GM12878 (cell line): ENCODE measurements around the gene RPLP2. TPM values are rescaled to one million over a fixed set of nuclear protein-coding genes. Genes with fewer than 3 reads are reported as not detected.

Experiments
- BHLHE40 ChIP-seq, 2 experiments: fragments of 450-650 bp in 1 of 2; IDR thresholded peaks; 2 replicates each; pipeline ENCODE4 v1.6.1; 2011 to 2017; ENCODE audit warnings: low read depth in 2 of 2, borderline replicate concordance in 1 of 2, improper control_type of control experiment in 1 of 2, low read length in 1 of 2, mild to moderate bottlenecking in 1 of 2
- CBFB ChIP-seq: IDR thresholded peaks from 2 replicates; pipeline ENCODE4 v1.6.1; 2016; ENCODE audit warnings: antibody characterized with exemption, low read depth
- CHD2 ChIP-seq: IDR thresholded peaks from 2 replicates; pipeline ENCODE4 v1.6.1; 2011; ENCODE audit warnings: low read depth, low read length, improper control_type of control experiment, borderline replicate concordance
- PAX8 ChIP-seq: fragments of 450-650 bp; IDR thresholded peaks from 2 replicates; pipeline ENCODE4 v1.6.1; 2017; ENCODE audit warnings: mild to moderate bottlenecking, moderate library complexity
- POLR2AphosphoS2 ChIP-seq: IDR thresholded peaks from 2 replicates; pipeline ENCODE4 v1.6.1; 2011; ENCODE audit warnings: low read depth, mild to moderate bottlenecking, low read length, improper control_type of control experiment, moderate library complexity
- RBBP5 ChIP-seq: fragments of 200-600 bp; sonication (generic); conservative IDR thresholded peaks from 2 replicates; pipeline ENCODE4 v1.6.1; 2016
- ZNF217 ChIP-seq: fragments of 450-650 bp; IDR thresholded peaks from 2 replicates; pipeline ENCODE4 v1.6.1; 2017; ENCODE audit warnings: antibody characterized with exemption, mild to moderate bottlenecking
- polyA plus RNA-seq, 11 experiments: library from polyadenylated mRNA; depleted of rRNA in 4 of 11; unstranded in 6 of 11; stranded (reverse) in 5 of 11; fragments of >200 nt; fragmentation: Nextera tagmentation in 4 of 11; fragmentation: Illumina TruSeq in 1 of 11; extraction: Ambion mirVana in 4 of 11; extraction: Trizol in 1 of 11; gene quantifications; 1 replicate in 1 of 11; 2 replicates in 10 of 11; pipeline versions ENCODE4 v1.2.1 to v1.2.3, GENCODE V29; 2011 to 2016; ENCODE audit warnings: inconsistent platforms in 2 of 11, missing spikeins in 2 of 11, low read depth in 1 of 11
- total RNA-seq, 4 experiments: library from RNA; depleted of rRNA in 3 of 4; stranded (reverse); fragments of >200 nt in 3 of 4; fragmentation: Illumina TruSeq in 1 of 4; extraction: Trizol in 1 of 4; gene quantifications; 2 replicates each; pipeline versions ENCODE4 v1.2.1 to v1.2.3, GENCODE V29; 2013 to 2021
- TF ChIP-seq, protein P1 (sequence below): fragments of 450-650 bp; IDR thresholded peaks from 2 replicates; pipeline ENCODE4 v1.6.1; 2017; ENCODE audit warnings: mild to moderate bottlenecking, moderate library complexity
- TF ChIP-seq, protein P2 (sequence below): fragments of 450-650 bp; IDR thresholded peaks from 2 replicates; pipeline ENCODE4 v1.6.1; 2018; ENCODE audit warnings: borderline replicate concordance, mild to moderate bottlenecking; ENCODE audit not compliant: partially characterized antibody
- TF ChIP-seq, protein P3 (sequence below): fragments of 450-650 bp; conservative IDR thresholded peaks from 2 replicates; pipeline ENCODE4 v1.6.1; 2017; ENCODE audit warnings: mild to moderate bottlenecking, moderate library complexity

Gene RPLP2
- total and polyA plus RNA-seq, 10 of the 15 experiments (the other 5 are each of a cell fraction or from before 2014, with no cell fraction given) = 488 to 3,558 (median 1,481) TPM

DNA sequence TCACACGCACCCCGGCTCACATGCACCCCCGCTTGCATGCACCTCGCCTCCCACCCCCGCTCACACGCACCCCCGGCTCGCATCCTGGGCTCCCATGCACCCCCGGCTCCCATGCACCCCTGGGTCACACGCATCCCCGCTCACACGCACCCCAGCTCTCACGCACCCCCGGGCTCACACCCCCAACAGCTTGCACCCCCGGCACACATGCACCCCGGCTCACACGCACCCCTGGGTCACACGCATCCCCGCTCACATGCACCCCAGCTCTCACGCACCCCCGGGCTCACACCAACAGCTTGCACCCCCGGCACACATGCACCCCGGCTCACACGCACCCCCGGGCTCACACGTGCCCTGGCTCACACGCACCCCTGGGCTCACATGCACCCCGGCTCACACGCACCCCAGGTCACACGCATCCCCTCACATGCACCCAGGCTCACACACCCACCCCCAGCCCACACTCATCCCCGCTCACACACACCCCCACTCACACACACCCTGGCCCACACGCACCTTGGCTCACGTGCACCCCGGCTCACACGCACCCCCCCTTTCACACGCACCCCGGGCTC lies 49.1 kb downstream of the RPLP2 start (continued):
- TF ChIP-seq, protein P1, sequence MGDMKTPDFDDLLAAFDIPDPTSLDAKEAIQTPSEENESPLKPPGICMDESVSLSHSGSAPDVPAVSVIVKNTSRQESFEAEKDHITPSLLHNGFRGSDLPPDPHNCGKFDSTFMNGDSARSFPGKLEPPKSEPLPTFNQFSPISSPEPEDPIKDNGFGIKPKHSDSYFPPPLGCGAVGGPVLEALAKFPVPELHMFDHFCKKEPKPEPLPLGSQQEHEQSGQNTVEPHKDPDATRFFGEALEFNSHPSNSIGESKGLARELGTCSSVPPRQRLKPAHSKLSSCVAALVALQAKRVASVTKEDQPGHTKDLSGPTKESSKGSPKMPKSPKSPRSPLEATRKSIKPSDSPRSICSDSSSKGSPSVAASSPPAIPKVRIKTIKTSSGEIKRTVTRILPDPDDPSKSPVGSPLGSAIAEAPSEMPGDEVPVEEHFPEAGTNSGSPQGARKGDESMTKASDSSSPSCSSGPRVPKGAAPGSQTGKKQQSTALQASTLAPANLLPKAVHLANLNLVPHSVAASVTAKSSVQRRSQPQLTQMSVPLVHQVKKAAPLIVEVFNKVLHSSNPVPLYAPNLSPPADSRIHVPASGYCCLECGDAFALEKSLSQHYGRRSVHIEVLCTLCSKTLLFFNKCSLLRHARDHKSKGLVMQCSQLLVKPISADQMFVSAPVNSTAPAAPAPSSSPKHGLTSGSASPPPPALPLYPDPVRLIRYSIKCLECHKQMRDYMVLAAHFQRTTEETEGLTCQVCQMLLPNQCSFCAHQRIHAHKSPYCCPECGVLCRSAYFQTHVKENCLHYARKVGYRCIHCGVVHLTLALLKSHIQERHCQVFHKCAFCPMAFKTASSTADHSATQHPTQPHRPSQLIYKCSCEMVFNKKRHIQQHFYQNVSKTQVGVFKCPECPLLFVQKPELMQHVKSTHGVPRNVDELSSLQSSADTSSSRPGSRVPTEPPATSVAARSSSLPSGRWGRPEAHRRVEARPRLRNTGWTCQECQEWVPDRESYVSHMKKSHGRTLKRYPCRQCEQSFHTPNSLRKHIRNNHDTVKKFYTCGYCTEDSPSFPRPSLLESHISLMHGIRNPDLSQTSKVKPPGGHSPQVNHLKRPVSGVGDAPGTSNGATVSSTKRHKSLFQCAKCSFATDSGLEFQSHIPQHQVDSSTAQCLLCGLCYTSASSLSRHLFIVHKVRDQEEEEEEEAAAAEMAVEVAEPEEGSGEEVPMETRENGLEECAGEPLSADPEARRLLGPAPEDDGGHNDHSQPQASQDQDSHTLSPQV = no peak
- TF ChIP-seq CBFB (no peak), CHD2 (no peak), BHLHE40 (IDR thresholded peaks at IDR 0.05; ENCODE audit: borderline replicate concordance in 1 of 2, low read depth in 2 of 2, low read length in 1 of 2) (no peak), RBBP5 (no peak), ZNF217 (no peak), POLR2AphosphoS2 (no peak), PAX8 (no peak)
- TF ChIP-seq, protein P2, sequence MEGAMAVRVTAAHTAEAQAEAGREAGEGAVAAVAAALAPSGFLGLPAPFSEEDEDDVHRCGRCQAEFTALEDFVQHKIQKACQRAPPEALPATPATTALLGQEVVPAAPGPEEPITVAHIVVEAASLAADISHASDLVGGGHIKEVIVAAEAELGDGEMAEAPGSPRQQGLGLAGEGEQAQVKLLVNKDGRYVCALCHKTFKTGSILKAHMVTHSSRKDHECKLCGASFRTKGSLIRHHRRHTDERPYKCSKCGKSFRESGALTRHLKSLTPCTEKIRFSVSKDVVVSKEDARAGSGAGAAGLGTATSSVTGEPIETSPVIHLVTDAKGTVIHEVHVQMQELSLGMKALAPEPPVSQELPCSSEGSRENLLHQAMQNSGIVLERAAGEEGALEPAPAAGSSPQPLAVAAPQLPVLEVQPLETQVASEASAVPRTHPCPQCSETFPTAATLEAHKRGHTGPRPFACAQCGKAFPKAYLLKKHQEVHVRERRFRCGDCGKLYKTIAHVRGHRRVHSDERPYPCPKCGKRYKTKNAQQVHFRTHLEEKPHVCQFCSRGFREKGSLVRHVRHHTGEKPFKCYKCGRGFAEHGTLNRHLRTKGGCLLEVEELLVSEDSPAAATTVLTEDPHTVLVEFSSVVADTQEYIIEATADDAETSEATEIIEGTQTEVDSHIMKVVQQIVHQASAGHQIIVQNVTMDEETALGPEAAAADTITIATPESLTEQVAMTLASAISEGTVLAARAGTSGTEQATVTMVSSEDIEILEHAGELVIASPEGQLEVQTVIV = no peak
- TF ChIP-seq, protein P3, sequence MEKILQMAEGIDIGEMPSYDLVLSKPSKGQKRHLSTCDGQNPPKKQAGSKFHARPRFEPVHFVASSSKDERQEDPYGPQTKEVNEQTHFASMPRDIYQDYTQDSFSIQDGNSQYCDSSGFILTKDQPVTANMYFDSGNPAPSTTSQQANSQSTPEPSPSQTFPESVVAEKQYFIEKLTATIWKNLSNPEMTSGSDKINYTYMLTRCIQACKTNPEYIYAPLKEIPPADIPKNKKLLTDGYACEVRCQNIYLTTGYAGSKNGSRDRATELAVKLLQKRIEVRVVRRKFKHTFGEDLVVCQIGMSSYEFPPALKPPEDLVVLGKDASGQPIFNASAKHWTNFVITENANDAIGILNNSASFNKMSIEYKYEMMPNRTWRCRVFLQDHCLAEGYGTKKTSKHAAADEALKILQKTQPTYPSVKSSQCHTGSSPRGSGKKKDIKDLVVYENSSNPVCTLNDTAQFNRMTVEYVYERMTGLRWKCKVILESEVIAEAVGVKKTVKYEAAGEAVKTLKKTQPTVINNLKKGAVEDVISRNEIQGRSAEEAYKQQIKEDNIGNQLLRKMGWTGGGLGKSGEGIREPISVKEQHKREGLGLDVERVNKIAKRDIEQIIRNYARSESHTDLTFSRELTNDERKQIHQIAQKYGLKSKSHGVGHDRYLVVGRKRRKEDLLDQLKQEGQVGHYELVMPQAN = no peak
